Measurements from ENCODE around the gene MINDY4.

The MINDY4 gene

GRCh38 chr7:30915005-30915601, 143.9 kb downstream of the MINDY4 start:
- DNase-seq (ENCODE audit: low read depth in 2 of 2), result no peak

- DNase-seq (ENCODE audit: low read depth in 2 of 2), result no peak
Measured at GRCh38 chr7:30915751-30916150, 144.5 kb downstream of the MINDY4 start.

GRCh38 chr7:30916255-30916654, 145.0 kb downstream of the MINDY4 start:
- DNase-seq (ENCODE audit: low read depth in 2 of 2), result no peak

DNA sequence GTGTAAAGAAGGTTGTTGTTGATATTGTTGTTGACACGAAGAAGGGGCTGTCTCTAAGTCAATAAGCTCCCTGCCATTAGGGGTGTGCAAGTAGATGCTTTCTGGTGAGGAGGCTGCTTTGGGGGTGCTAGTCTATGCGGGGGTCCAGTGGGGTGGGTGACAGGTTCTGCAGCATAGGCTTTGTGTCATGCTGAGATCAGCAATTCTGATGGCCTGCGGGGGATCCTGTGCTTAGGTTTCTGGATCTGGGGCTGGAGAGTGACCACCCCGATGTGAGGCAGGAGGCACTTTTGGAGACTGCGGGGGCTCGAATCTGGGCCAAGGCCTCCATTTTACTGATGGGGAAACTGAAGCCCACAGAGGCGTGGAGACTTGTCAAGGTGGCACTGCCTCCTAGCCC, 145.6 kb downstream of the MINDY4 start:
- no peak for DNase-seq (ENCODE audit: low read depth in 2 of 2)

GRCh38 chr7:30917216-30917893, 146.1 kb downstream of the MINDY4 start:
- no peak for DNase-seq (ENCODE audit: low read depth in 2 of 2)

- DNase-seq (ENCODE audit: low read depth in 2 of 2), result no peak
Measured at GRCh38 chr7:30918676-30919075, 147.5 kb downstream of the MINDY4 start.

GRCh38 chr7:30920021-30920583, 148.9 kb downstream of the MINDY4 start:
- no peak for DNase-seq (ENCODE audit: low read depth in 2 of 2)

DNA sequence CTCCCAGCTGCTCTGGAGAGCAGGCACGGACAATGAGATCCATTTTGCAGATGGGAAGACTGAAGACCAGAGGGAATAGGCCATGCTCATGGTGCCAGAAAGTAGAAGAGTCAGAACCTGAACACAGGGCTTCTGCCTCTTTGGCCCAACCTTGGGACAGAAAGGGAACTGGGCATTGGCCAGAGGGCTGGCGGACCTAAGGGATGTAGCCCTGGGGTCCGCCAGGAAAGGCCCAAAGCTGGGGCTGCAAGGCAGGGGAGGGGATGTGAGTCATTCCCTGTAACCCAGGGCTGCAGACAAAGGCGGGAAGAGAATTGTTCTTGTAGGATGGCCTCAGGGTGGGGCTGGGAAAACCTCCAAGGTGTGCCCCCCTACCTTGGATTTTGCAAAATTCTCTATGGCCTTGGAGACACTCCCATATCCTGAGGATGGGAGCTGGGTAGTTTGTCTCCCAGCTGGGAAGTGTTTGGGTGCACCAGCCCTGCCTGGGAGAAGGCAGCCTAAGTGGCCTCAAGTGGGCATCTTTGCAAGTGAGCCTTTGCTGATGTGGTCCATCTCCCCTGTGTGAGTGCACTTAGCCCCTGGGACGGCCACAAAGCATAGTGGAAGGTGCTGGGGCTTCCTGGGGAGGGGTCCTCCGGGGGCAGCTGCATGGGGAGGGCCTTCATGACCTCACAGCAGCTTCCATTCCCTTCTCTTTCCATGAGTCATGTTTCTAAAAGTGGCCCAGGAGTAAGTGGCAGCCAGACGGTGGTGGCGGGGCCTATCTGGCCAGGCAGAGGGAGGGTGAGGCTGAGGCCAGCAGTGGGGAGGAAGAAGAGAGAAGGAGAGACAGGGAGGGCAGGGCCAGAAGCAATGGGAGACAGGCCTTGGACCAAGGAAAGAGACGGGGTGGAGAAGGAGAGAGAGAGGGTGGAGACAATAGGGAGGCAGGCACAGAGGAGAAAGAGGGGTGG, 149.6 kb downstream of the MINDY4 start:
- no peak for DNase-seq (ENCODE audit: low read depth in 2 of 2)

GRCh38 chr7:30921540-30922401, 150.6 kb downstream of the MINDY4 start:
- DNase-seq (ENCODE audit: low read depth in 2 of 2), result no peak

- DNase-seq (ENCODE audit: low read depth in 2 of 2), result no peak
Measured at GRCh38 chr7:30922596-30922995, 151.4 kb downstream of the MINDY4 start.

DNA sequence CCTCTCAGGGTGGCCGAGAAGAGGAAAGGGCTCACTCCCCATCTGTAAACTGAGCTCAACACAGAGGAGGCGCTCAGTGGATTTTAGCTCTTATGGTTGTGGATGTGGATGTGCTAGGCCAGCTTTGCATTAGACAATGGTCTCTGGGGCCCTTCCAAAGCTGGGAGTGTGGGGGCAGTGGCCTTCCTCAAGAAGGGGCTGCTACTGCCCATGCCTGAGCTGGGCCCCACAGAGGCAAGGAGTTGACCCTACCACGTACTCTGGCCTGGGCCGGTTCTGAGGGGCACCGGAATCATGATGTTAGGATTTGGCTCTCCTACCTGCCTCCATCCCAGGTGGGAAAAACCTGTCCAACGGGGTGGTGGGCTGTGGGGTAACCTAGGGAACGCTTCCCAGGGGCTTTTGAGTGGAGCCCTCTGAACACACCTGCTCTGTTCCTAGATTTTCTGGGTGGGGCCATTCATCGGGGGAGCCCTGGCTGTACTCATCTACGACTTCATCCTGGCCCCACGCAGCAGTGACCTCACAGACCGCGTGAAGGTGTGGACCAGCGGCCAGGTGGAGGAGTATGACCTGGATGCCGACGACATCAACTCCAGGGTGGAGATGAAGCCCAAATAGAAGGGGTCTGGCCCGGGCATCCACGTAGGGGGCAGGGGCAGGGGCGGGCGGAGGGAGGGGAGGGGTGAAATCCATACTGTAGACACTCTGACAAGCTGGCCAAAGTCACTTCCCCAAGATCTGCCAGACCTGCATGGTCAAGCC, 152.0 kb downstream of the MINDY4 start:
- no peak for DNase-seq (ENCODE audit: low read depth in 2 of 2)

GRCh38 chr7:30923774-30924413, 152.7 kb downstream of the MINDY4 start:
- DNase-seq (ENCODE audit: low read depth in 2 of 2), result no peak

- DNase-seq (ENCODE audit: low read depth in 2 of 2), result no peak
Measured at GRCh38 chr7:30924624-30925023, 153.4 kb downstream of the MINDY4 start.

DNA sequence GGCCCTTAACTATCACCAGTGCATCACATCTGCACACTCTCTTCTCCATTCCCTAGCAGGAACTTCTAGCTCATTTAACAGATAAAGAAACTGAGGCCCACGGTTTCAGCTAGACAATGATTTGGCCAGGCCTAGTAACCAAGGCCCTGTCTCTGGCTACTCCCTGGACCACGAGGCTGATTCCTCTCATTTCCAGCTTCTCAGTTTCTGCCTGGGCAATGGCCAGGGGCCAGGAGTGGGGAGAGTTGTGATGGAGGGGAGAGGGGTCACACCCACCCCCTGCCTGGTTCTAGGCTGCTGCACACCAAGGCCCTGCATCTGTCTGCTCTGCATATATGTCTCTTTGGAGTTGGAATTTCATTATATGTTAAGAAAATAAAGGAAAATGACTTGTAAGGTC, 153.9 kb downstream of the MINDY4 start:
- DNase-seq (ENCODE audit: low read depth in 2 of 2), result no peak

- DNase-seq (ENCODE audit: low read depth in 2 of 2), result no peak
Measured at GRCh38 chr7:30925913-30926312, 154.7 kb downstream of the MINDY4 start.

- no peak for DNase-seq (ENCODE audit: low read depth in 2 of 2)
Measured at GRCh38 chr7:30926313-30926712, 155.1 kb downstream of the MINDY4 start.

DNA sequence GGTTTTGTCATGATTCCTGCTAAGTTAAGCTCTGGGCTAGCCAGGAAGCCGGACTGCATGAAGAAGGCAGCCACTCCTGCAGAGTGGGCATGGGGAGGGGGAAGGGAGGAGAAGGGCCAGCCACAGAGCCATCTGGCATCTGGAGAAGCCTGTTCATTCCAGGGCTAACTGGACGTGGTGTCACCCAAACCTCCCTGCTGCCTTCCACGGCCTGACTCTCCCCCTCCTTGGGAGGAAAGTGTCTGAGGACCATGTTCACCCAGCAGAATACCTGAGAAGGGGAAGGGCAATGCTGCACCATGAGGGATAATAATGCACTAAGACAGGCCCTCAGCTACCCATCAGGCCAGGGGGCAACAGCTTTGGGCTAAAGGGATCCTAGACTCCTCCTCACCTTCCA, 155.8 kb downstream of the MINDY4 start:
- no peak for DNase-seq (ENCODE audit: low read depth in 2 of 2)

DNA sequence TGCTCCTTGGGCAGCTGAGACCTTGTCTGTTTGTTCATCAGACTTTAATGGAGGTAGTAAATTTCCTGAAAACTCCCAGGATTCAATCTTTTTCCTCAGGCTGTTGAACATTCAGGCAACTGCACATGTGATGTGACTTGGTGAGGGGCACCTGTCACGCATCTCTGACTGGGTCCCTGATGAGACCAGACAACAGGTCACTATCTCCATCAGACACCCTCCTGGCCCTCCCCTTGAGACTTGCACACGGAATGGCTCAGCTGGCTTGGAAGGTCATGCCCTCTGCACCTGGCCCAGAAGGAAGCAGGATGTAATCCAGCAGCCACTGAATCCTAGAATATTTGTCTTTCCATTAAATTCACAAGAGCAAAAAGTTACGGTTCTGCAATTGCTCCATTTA, 156.3 kb downstream of the MINDY4 start:
- no peak for DNase-seq (ENCODE audit: low read depth in 2 of 2)

GRCh38 chr7:30928254-30928872, 157.1 kb downstream of the MINDY4 start:
- no peak for DNase-seq (ENCODE audit: low read depth in 2 of 2)

DNA sequence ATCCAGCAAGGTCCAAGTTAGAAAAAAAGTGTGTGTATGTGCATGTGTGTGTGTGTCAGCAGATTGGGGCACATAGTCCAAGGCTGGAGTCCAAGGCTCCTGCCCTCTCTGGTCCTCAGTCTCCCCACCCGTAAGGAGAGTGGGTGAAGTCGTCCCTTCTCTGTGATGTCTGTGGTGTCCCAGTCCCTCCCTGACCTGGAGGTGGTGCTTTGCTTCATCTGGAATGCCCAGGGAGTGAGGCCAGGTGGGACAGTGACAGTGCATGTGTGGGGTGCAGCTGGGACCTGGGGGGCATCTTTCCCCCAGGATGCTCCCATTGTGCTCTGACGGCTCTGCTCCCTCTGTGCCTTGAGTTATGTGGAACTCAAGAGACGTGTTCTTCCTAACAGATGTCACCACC, 158.5 kb downstream of the MINDY4 start:
- no peak for DNase-seq (ENCODE audit: low read depth in 2 of 2)
